Panc1 (cell line): ENCODE results near the gene NOTCH3. TPM values are rescaled to one million over a fixed set of nuclear protein-coding genes. Genes with fewer than 3 reads are reported as not detected.

ENCODE experiments used
- ATAC-seq: fragments of 200-7000 bp; cut with Tn5 transposase; 2 replicates; pipeline ENCODE4 v1.9.1; 2020; ENCODE audit warnings: mild to moderate bottlenecking, moderate library complexity
- BruUV-seq: library from RNA; stranded (reverse); fragments of 400-500 nt; replicated peaks from 2 replicates; lab custom pipeline; 2021; lab: Mats Ljungman, UMichigan
- CTCF ChIA-PET: fragments of 300-600 bp; sonication (Branson Sonifier 250); formaldehyde crosslinking; loops from one replicate; lab custom pipeline; 2022; ENCODE audit warnings: antibody characterized with exemption; lab: Charles Lee
- POLR2A ChIA-PET: fragments of 300-600 bp; sonication (Branson Sonifier 250); formaldehyde crosslinking; loops from one replicate; lab custom pipeline; 2022; ENCODE audit warnings: antibody characterized with exemption; lab: Charles Lee
- DNase-seq: peaks from one replicate; pipeline ENCODE4 v3.0.0-alpha.2; 2010; ENCODE audit warnings: low read depth, low spot score
- H3K27ac ChIP-seq: 2 replicates; pipeline ENCODE4 v1.5.1; 2011; ENCODE audit warnings: mild to moderate bottlenecking, low read length, inconsistent platforms
- H3K27me3 ChIP-seq: fragments of 200-500 bp; sonication (Bioruptor generic); 2 replicates; pipeline ENCODE4 v1.6.0; 2014; ENCODE audit warnings: low read length, inconsistent platforms; ENCODE audit not compliant: control insufficient read depth, insufficient read depth
- H3K36me3 ChIP-seq: fragments of 200-500 bp; sonication (Bioruptor generic); 2 replicates; pipeline ENCODE4 v1.5.1; 2014; ENCODE audit warnings: inconsistent platforms, mild to moderate bottlenecking, low read length, moderate library complexity; ENCODE audit not compliant: control insufficient read depth, insufficient read depth
- H3K4me1 ChIP-seq: 2 replicates; pipeline ENCODE4 v1.5.1; 2011; ENCODE audit warnings: inconsistent platforms, mild to moderate bottlenecking, low read length, moderate library complexity; ENCODE audit not compliant: control insufficient read depth, insufficient read depth
- H3K4me3 ChIP-seq, 2 experiments: 2 replicates each; pipeline ENCODE4 v1.5.1; 2011 to 2012; ENCODE audit warnings: low read depth in 2 of 2, low read length in 2 of 2, mild to moderate bottlenecking in 2 of 2, inconsistent platforms in 1 of 2, moderate library complexity in 1 of 2
- H3K9me3 ChIP-seq: fragments of 200-500 bp; sonication (Bioruptor generic); 2 replicates; pipeline ENCODE4 v1.5.1; 2014; ENCODE audit warnings: low read depth, mild to moderate bottlenecking, inconsistent platforms, low read length, moderate library complexity; ENCODE audit not compliant: control insufficient read depth, insufficient read depth
- CTCF ChIP-seq: fragments of 450-650 bp; IDR thresholded peaks from 2 replicates; pipeline ENCODE4 v1.5.1; 2017; ENCODE audit warnings: mild to moderate bottlenecking
- POLR2AphosphoS5 ChIP-seq: IDR thresholded peaks from 2 replicates; pipeline ENCODE4 v1.6.1; 2012; ENCODE audit warnings: mild to moderate bottlenecking, low read depth, low read length, moderate library complexity
- SIN3A ChIP-seq: IDR thresholded peaks from 2 replicates; pipeline ENCODE4 v1.6.1; 2012; ENCODE audit warnings: low read depth, mild to moderate bottlenecking, low read length, moderate library complexity, borderline replicate concordance; ENCODE audit not compliant: insufficient read depth
- TCF7L2 ChIP-seq: IDR thresholded peaks from 2 replicates; pipeline ENCODE4 v1.6.1; 2011; ENCODE audit warnings: mild to moderate bottlenecking, low read depth, low read length, inconsistent platforms
- in situ Hi-C: cut with HindIII; loops from 2 replicates; pipeline ENCODE4 v1.10.0; 2016; ENCODE audit warnings: low sequenced_read_pairs, low pct_unique_long_range_greater_than_20kb
- intact Hi-C: fragments of 100-400 bp; cut with micrococcal nuclease; formaldehyde crosslinking; loops from one replicate; pipeline ENCODE4 v1.10.0; 2022; ENCODE audit not compliant: unreplicated experiment
- total RNA-seq: library from RNA; stranded (reverse); gene quantifications from one replicate; pipeline ENCODE4 v1.2.1, GENCODE V29; 2021; ENCODE audit not compliant: unreplicated experiment
- TF ChIP-seq, protein P1 (sequence below), 2 experiments: IDR thresholded peaks; 2 replicates each; pipeline ENCODE4 v1.6.1; 2011 to 2012; ENCODE audit warnings: low read depth in 2 of 2, control low read depth in 1 of 2, low read length in 1 of 2, mild to moderate bottlenecking in 1 of 2, moderate library complexity in 1 of 2; ENCODE audit not compliant: insufficient read depth in 1 of 2

The NOTCH3 gene
- total RNA-seq, 1 experiment from 2014 or later: 5.3 TPM

DNA sequence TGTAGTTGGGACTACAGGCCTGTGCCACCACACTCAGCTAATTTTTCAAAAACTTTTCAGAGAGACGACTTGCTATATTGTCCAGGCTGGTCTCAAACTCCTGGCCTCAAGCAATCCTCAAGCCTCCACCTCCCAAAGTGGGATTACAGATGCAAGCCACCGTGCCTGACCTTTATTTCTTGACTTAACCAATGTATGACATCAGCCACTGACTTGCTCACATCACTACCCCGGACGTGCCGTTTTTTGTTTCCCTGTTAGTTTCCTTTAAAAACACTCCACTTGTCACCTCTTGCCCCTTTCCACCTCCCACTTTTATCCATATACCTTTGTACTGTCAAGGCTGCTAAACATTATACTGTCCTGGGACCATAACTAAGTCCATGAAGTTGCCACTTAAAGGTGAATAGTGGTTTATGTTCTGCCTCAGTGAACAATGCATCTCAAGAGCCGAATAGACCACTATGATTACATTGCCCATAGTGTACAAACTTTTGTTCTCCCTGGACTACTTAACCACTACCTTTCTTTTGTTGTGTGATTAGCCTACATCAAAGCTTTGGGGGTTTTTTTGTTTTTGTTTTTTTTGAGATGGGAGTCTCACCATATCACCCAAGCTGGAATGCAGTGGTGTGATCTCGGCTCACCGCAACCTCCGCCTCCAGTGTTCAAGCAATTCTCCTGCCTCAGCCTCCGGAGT lies 33.8 kb upstream of the NOTCH3 start:
- intact Hi-C loops (no loop called here), in situ Hi-C loops (no loop called here)
- Histone ChIP-seq H3K36me3 (no peaks in the 10 kb centered on the region; the same call in 1 of the 2 replicates), H3K4me3 (no peak overlapping the region), H3K9me3 (no peaks in the 10 kb centered on the region), H3K27ac (no peak overlapping the region), H3K4me1 (no peaks in the 10 kb centered on the region), H3K27me3 (no peaks in the 10 kb centered on the region)
- no peak for TF ChIP-seq SIN3A
- TF ChIP-seq POLR2AphosphoS5: peak; percentile 39; the same call in 1 of the 2 replicates
- no peak for ATAC-seq
- no TSS peak for BruUV-seq
- POLR2A ChIA-PET: interaction anchor here (0.5 kb wide), 1 partner anchor 194 kb away, joined by 6 read pairs; no protein-coding TSS in a partner anchor
- no peak for DNase-seq
- CTCF ChIA-PET: no interaction called here

GRCh38 chr19:15231271-15231670 lies 30.5 kb upstream of the NOTCH3 start:
- DNase-seq (no peak), ATAC-seq (peak; percentile 33; the same call in 1 of the 2 replicates)
- in situ Hi-C loops (no loop called here), intact Hi-C loops (no loop called here)
- no peaks in the 10 kb centered on the region for H3K27me3 ChIP-seq
- H3K4me3 ChIP-seq: no peak overlapping the region
- ChIA-PET POLR2A (no interaction called here), CTCF (no interaction called here)
- TF ChIP-seq POLR2AphosphoS5 (no peak), TCF7L2 (no peak), SIN3A (no peak), CTCF (no peak)
- TF ChIP-seq, protein P1, sequence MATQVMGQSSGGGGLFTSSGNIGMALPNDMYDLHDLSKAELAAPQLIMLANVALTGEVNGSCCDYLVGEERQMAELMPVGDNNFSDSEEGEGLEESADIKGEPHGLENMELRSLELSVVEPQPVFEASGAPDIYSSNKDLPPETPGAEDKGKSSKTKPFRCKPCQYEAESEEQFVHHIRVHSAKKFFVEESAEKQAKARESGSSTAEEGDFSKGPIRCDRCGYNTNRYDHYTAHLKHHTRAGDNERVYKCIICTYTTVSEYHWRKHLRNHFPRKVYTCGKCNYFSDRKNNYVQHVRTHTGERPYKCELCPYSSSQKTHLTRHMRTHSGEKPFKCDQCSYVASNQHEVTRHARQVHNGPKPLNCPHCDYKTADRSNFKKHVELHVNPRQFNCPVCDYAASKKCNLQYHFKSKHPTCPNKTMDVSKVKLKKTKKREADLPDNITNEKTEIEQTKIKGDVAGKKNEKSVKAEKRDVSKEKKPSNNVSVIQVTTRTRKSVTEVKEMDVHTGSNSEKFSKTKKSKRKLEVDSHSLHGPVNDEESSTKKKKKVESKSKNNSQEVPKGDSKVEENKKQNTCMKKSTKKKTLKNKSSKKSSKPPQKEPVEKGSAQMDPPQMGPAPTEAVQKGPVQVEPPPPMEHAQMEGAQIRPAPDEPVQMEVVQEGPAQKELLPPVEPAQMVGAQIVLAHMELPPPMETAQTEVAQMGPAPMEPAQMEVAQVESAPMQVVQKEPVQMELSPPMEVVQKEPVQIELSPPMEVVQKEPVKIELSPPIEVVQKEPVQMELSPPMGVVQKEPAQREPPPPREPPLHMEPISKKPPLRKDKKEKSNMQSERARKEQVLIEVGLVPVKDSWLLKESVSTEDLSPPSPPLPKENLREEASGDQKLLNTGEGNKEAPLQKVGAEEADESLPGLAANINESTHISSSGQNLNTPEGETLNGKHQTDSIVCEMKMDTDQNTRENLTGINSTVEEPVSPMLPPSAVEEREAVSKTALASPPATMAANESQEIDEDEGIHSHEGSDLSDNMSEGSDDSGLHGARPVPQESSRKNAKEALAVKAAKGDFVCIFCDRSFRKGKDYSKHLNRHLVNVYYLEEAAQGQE (IDR thresholded peaks at IDR 0.05; ENCODE audit: insufficient read depth in 1 of 2, low read depth in 2 of 2, low read length in 1 of 2): no peak
- no peak overlapping the region for H3K27ac ChIP-seq
- no TSS peak for BruUV-seq
- H3K9me3 ChIP-seq: no peaks in the 10 kb centered on the region
- no peaks in the 10 kb centered on the region for H3K4me1 ChIP-seq
- no peaks in the 10 kb centered on the region for H3K36me3 ChIP-seq

GRCh38 chr19:15227261-15227660 lies 26.5 kb upstream of the NOTCH3 start:
- no peak for TF ChIP-seq CTCF
- TF ChIP-seq SIN3A: no peak
- no peak for TF ChIP-seq TCF7L2
- TF ChIP-seq, protein P1 (IDR thresholded peaks at IDR 0.05; ENCODE audit: insufficient read depth in 1 of 2, low read depth in 2 of 2, low read length in 1 of 2): no peak
- TF ChIP-seq POLR2AphosphoS5: no peak
- Histone ChIP-seq H3K27ac (no peak overlapping the region), H3K4me1 (peaks cover 6% of the 10 kb centered on the region), H3K9me3 (no peaks in the 10 kb centered on the region), H3K4me3 (no peak overlapping the region), H3K27me3 (no peaks in the 10 kb centered on the region), H3K36me3 (no peaks in the 10 kb centered on the region)
- ATAC-seq (no peak), DNase-seq (no peak)
- no TSS peak for BruUV-seq
- ChIA-PET POLR2A (no interaction called here), CTCF (interaction anchor here (1.0 kb wide), 1 partner anchor 126 kb away, joined by 4 read pairs; no protein-coding TSS in a partner anchor)
- intact Hi-C loops: no loop called here
- in situ Hi-C loops: no loop called here
